Left lung (tissue), 10 donors: ENCODE data around the gene EPC2. TPM values are rescaled to one million over a fixed set of nuclear protein-coding genes. Genes with fewer than 3 reads are reported as not detected.

Source experiments
- ATAC-seq: fragments of 200-7000 bp; cut with Tn5 transposase; one replicate; pipeline ENCODE4 v1.9.1; 2020; ENCODE audit warnings: moderate library complexity
- DNase-seq, 4 donors: peaks; one replicate each; pipeline ENCODE4 v3.0.0-alpha.2; 2013 to 2020
- H3K27ac ChIP-seq, 2 donors: fragments of 200-600 bp; sonication (generic) in 1 of 2; one replicate each; pipeline versions ENCODE4 v1.5.0 to v1.8.0; 2020 to 2021
- H3K27me3 ChIP-seq, 2 donors: fragments of 200-600 bp; sonication (generic) in 1 of 2; one replicate each; pipeline versions ENCODE4 v1.5.0 to v1.8.0; 2020 to 2021
- H3K36me3 ChIP-seq, 2 donors: fragments of 200-600 bp; sonication (generic) in 1 of 2; one replicate each; pipeline versions ENCODE4 v1.5.0 to v1.8.0; 2020 to 2021
- H3K4me1 ChIP-seq, 2 donors: fragments of 200-600 bp; one replicate each; pipeline ENCODE4 v1.8.0; 2021
- H3K4me3 ChIP-seq, 2 donors: fragments of 200-600 bp; sonication (generic) in 1 of 2; one replicate each; pipeline versions ENCODE4 v1.5.0 to v1.8.0; 2020 to 2021; ENCODE audit warnings: mild to moderate bottlenecking in 1 of 2
- H3K9me3 ChIP-seq, 2 donors: fragments of 200-600 bp; sonication (generic) in 1 of 2; one replicate each; pipeline versions ENCODE4 v1.5.0 to v1.8.0; 2020 to 2021
- intact Hi-C, 2 donors: fragments of 100-400 bp; cut with DNase I; formaldehyde crosslinking; loops; one replicate each; pipeline versions ENCODE4 v1.11.2 to v1.14.2; 2022
- polyA plus RNA-seq, 6 donors: library from polyadenylated mRNA; unstranded; fragments of 120-200 nt; gene quantifications; one replicate each; pipeline ENCODE4 v1.2.1, GENCODE V29; 2013; ENCODE audit not compliant: insufficient read length in 6 of 6
- total RNA-seq, 2 donors: library from RNA; stranded (reverse); fragmentation: NEBNext Ultra II Directional; extraction: Animal tissue kit (Norgen Biotek cat#: 25700); gene quantifications; one replicate each; pipeline ENCODE4 v1.2.1, GENCODE V29; 2021
- TF ChIP-seq, protein P1 (sequence below), 2 donors: fragments of 200-600 bp; sonication (generic) in 1 of 2; IDR thresholded peaks; one replicate each; pipeline versions ENCODE4 v1.5.0 to v1.8.0; 2021; ENCODE audit warnings: antibody characterized with exemption in 2 of 2
- donor health status: DM: no; HTN: yes; CAD: no.
- donor health status: DM: no; HTN: no; CAD: no.

Gene EPC2
- total and polyA plus RNA-seq, 8 donors = 28.7 to 65.5 (median 60.6) TPM

- no peak for DNase-seq
These were observed 24.9 kb upstream of the EPC2 start for GRCh38 chr2:148619560-148620195.

GRCh38 chr2:148622366-148622765 lies 22.2 kb upstream of the EPC2 start:
- TF ChIP-seq, protein P1, sequence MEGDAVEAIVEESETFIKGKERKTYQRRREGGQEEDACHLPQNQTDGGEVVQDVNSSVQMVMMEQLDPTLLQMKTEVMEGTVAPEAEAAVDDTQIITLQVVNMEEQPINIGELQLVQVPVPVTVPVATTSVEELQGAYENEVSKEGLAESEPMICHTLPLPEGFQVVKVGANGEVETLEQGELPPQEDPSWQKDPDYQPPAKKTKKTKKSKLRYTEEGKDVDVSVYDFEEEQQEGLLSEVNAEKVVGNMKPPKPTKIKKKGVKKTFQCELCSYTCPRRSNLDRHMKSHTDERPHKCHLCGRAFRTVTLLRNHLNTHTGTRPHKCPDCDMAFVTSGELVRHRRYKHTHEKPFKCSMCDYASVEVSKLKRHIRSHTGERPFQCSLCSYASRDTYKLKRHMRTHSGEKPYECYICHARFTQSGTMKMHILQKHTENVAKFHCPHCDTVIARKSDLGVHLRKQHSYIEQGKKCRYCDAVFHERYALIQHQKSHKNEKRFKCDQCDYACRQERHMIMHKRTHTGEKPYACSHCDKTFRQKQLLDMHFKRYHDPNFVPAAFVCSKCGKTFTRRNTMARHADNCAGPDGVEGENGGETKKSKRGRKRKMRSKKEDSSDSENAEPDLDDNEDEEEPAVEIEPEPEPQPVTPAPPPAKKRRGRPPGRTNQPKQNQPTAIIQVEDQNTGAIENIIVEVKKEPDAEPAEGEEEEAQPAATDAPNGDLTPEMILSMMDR (IDR thresholded peaks at IDR 0.05) = no peak
- no peak overlapping the region for H3K27ac ChIP-seq
- no peaks in the 10 kb centered on the region for H3K36me3 ChIP-seq
- H3K9me3 ChIP-seq = no peaks in the 10 kb centered on the region
- no peaks in the 10 kb centered on the region for H3K27me3 ChIP-seq
- H3K4me3 ChIP-seq = no peak overlapping the region
- intact Hi-C loops = no loop called here
- H3K4me1 ChIP-seq = no peaks in the 10 kb centered on the region
- DNase-seq (no peak), ATAC-seq (no peak)

More at GRCh38 chr2:148619560-148620195, 24.9 kb upstream of the EPC2 start:
- no peak for ATAC-seq
- Histone ChIP-seq H3K9me3 (no peaks in the 10 kb centered on the region), H3K36me3 (no peaks in the 10 kb centered on the region), H3K4me1 (peaks cover 6 to 12% of the 10 kb centered on the region in 2 donors), H3K27me3 (no peaks in the 10 kb centered on the region), H3K27ac (no peak overlapping the region), H3K4me3 (no peak overlapping the region)
- intact Hi-C loops = no loop called here
- TF ChIP-seq, protein P1 (IDR thresholded peaks at IDR 0.05) = no peak

DNA sequence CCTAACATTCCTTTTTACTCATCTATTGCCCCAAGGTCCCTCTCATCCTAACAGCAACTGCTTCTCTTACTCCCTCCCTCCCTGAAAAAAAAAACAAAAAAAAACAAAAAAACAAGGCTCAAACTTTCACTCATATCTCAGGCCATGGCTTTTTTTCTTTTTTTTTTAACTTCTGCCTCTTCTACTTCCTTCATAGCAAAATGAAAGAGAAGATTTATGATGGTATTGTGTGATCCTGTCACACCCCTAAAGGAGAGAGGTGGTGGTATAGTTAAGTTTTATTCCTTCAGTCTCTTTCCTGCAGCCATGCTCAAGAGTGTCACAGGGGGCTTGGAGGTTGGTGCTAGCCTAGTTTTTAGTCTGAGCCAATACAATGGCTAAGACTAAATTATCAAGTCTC lies 21.5 kb upstream of the EPC2 start:
- TF ChIP-seq, protein P1 (IDR thresholded peaks at IDR 0.05) = no peak
- no peak for DNase-seq
- no peak overlapping the region for H3K27ac ChIP-seq

GRCh38 chr2:148627224-148627623 lies 17.3 kb upstream of the EPC2 start:
- H3K9me3 ChIP-seq = no peaks in the 10 kb centered on the region
- no peak for DNase-seq
- H3K36me3 ChIP-seq = no peaks in the 10 kb centered on the region
- no peaks in the 10 kb centered on the region for H3K4me1 ChIP-seq
- ATAC-seq = no peak
- H3K27ac ChIP-seq = no peak overlapping the region
- TF ChIP-seq, protein P1 (IDR thresholded peaks at IDR 0.05) = no peak
- H3K27me3 ChIP-seq = no peaks in the 10 kb centered on the region
- no peak overlapping the region for H3K4me3 ChIP-seq
- intact Hi-C loops = no loop called here

More for the DNA sequence above, 21.5 kb upstream of the EPC2 start:
- no peaks in the 10 kb centered on the region for H3K27me3 ChIP-seq
- no peaks in the 10 kb centered on the region for H3K4me1 ChIP-seq
- ATAC-seq = no peak
- no peaks in the 10 kb centered on the region for H3K9me3 ChIP-seq
- no peak overlapping the region for H3K4me3 ChIP-seq
- H3K36me3 ChIP-seq = no peaks in the 10 kb centered on the region
- intact Hi-C loops = no loop called here

- ATAC-seq (no peak), DNase-seq (no peak)
- Histone ChIP-seq H3K27ac (no peak overlapping the region), H3K4me3 (no peak overlapping the region), H3K4me1 (no peaks in the 10 kb centered on the region), H3K36me3 (no peaks in the 10 kb centered on the region), H3K9me3 (no peaks in the 10 kb centered on the region), H3K27me3 (no peaks in the 10 kb centered on the region)
- TF ChIP-seq, protein P1 (IDR thresholded peaks at IDR 0.05) = no peak
- intact Hi-C loops = no loop called here
These were observed 9.8 kb upstream of the EPC2 start for GRCh38 chr2:148634749-148635148.
